Mesenchymal stem cell (in vitro differentiated cells and primary cell): ENCODE measurements around the gene MELK.
A peak's percentile ranks its signal among the peaks of the same experiment; 100 is the strongest.

Experiments
- DNase-seq: peaks from one replicate; pipeline ENCODE4 v3.0.0-alpha.2; 2013
- H2AFZ ChIP-seq: one replicate; pipeline ENCODE4 v1.6.1; 2013; ENCODE audit warnings: low read depth, mild to moderate bottlenecking, control low read depth, inconsistent platforms, low read length, moderate library complexity
- H2AK5ac ChIP-seq: 2 replicates; pipeline ENCODE4 v1.6.1; 2013; ENCODE audit warnings: low read length, moderate library complexity, mild to moderate bottlenecking, inconsistent platforms; ENCODE audit not compliant: severe bottlenecking
- H2BK120ac ChIP-seq: one replicate; pipeline ENCODE4 v1.6.1; 2013; ENCODE audit warnings: low read depth, mild to moderate bottlenecking, inconsistent platforms, low read length, moderate library complexity
- H2BK12ac ChIP-seq, 2 experiments: one replicate each; pipeline ENCODE4 v1.6.1; 2013; ENCODE audit warnings: inconsistent platforms in 2 of 2, low read length in 2 of 2, mild to moderate bottlenecking in 2 of 2, moderate library complexity in 2 of 2, control low read depth in 1 of 2
- H2BK15ac ChIP-seq: one replicate; pipeline ENCODE4 v1.6.1; 2013; ENCODE audit warnings: mild to moderate bottlenecking, low read depth, inconsistent platforms; ENCODE audit not compliant: poor library complexity, severe bottlenecking
- H2BK5ac ChIP-seq: 2 replicates; pipeline ENCODE4 v1.6.1; 2013; ENCODE audit warnings: low read depth, mild to moderate bottlenecking, low read length, control low read depth, inconsistent platforms; ENCODE audit not compliant: poor library complexity, severe bottlenecking
- H3K14ac ChIP-seq, 2 experiments: one replicate each; pipeline ENCODE4 v1.6.1; 2013; ENCODE audit warnings: inconsistent platforms in 2 of 2, low read length in 2 of 2, control low read depth in 1 of 2, mild to moderate bottlenecking in 1 of 2, moderate library complexity in 1 of 2
- H3K18ac ChIP-seq, 2 experiments: one replicate each; pipeline ENCODE4 v1.6.1; 2013; ENCODE audit warnings: inconsistent platforms in 2 of 2, low read length in 2 of 2, control low read depth in 1 of 2, low read depth in 1 of 2, mild to moderate bottlenecking in 1 of 2
- H3K23ac ChIP-seq, 2 experiments: one replicate each; pipeline ENCODE4 v1.6.1; 2013; ENCODE audit warnings: inconsistent platforms in 2 of 2, low read length in 2 of 2, mild to moderate bottlenecking in 2 of 2, moderate library complexity in 2 of 2, control low read depth in 1 of 2
- H3K27ac ChIP-seq: 2 replicates; pipeline ENCODE4 v1.5.1; 2013; ENCODE audit warnings: mild to moderate bottlenecking, moderate library complexity, low read length, control low read depth, inconsistent platforms; ENCODE audit not compliant: poor library complexity, severe bottlenecking
- H3K27me3 ChIP-seq, 2 experiments: 2 replicates each; pipeline versions ENCODE4 v1.6.1 to v1.7.0; 2013; ENCODE audit warnings: low read length in 2 of 2, mild to moderate bottlenecking in 2 of 2, moderate library complexity in 2 of 2, control low read depth in 1 of 2, inconsistent platforms in 1 of 2; ENCODE audit not compliant: control insufficient read depth in 1 of 2, insufficient read depth in 1 of 2
- H3K36me3 ChIP-seq, 2 experiments: 2 replicates each; pipeline versions ENCODE4 v1.6.1 to v1.7.0; 2013; ENCODE audit warnings: low read length in 2 of 2, control low read depth in 1 of 2, inconsistent platforms in 1 of 2, low read depth in 1 of 2, mild to moderate bottlenecking in 1 of 2; ENCODE audit not compliant: insufficient read depth in 2 of 2, control insufficient read depth in 1 of 2
- H3K4ac ChIP-seq, 2 experiments: one replicate each; pipeline ENCODE4 v1.6.1; 2013; ENCODE audit warnings: inconsistent platforms in 2 of 2, low read length in 2 of 2, mild to moderate bottlenecking in 2 of 2, moderate library complexity in 2 of 2, control low read depth in 1 of 2, low read depth in 1 of 2
- H3K4me1 ChIP-seq: 2 replicates; pipeline ENCODE4 v1.6.1; 2013; ENCODE audit warnings: low read depth, low read length, control low read depth; ENCODE audit not compliant: control insufficient read depth, insufficient read depth
- H3K4me2 ChIP-seq: 2 replicates; pipeline ENCODE4 v1.6.1; 2013; ENCODE audit warnings: low read length, mild to moderate bottlenecking, inconsistent platforms; ENCODE audit not compliant: poor library complexity, severe bottlenecking
- H3K4me3 ChIP-seq, 2 experiments: 2 replicates each; pipeline versions ENCODE4 v1.5.1 to v1.7.0; 2013; ENCODE audit warnings: low read length in 2 of 2, mild to moderate bottlenecking in 2 of 2, control low read depth in 1 of 2, low read depth in 1 of 2; ENCODE audit not compliant: insufficient read depth in 1 of 2
- H3K79me1 ChIP-seq: replicated peaks from 2 replicates; pipeline ENCODE4 v1.6.1; 2013; ENCODE audit warnings: mild to moderate bottlenecking, control low read depth, low read length, inconsistent platforms; ENCODE audit not compliant: poor library complexity, severe bottlenecking
- H3K9ac ChIP-seq: 2 replicates; pipeline ENCODE4 v1.7.0; 2013; ENCODE audit warnings: mild to moderate bottlenecking, low read length, moderate library complexity
- H3K9me3 ChIP-seq: 2 replicates; pipeline ENCODE4 v1.7.0; 2013; ENCODE audit warnings: mild to moderate bottlenecking, low read length; ENCODE audit not compliant: control insufficient read depth
- H4K8ac ChIP-seq: one replicate; pipeline ENCODE4 v1.6.1; 2013; ENCODE audit warnings: inconsistent platforms, mild to moderate bottlenecking, low read length, moderate library complexity
- H4K91ac ChIP-seq: one replicate; pipeline ENCODE4 v1.6.1; 2013; ENCODE audit warnings: mild to moderate bottlenecking, low read length, inconsistent platforms
- WGBS: methylation state at CpG from one replicate; pipeline ENCODE4 v1.1.7; 2013; ENCODE audit warnings: mixed read lengths; 5-methylcytosine and 5-hydroxymethylcytosine counted together

MELK gene

DNA sequence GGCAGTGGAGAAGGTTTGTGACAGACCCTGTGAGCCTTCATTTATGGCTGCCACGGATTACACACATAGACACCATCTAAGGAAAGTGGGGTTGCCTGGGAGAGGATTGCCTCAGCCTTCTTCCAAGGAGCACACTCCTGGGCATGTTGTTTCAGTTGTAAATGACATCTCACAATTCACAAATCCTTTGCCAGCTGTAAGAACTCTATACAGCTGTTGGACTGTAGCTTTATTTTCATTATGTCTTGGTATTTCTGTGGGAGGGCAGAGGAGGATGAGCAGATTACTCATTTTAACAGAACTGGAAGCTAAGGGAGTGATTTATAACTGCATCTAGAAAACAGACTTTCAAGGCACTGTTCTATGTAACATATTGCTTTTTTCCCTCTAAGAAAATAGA, 25.6 kb downstream of the MELK start:
- H3K27me3 ChIP-seq: no peaks in the 10 kb centered on the region
- H2BK5ac ChIP-seq: no peak overlapping the region
- H3K79me1 ChIP-seq: peaks cover 19% of the 10 kb centered on the region
- H3K9me3 ChIP-seq: no peaks in the 10 kb centered on the region
- no peak overlapping the region for H3K18ac ChIP-seq
- H3K4me2 ChIP-seq: no peak overlapping the region
- no peak overlapping the region for H4K91ac ChIP-seq
- H4K8ac ChIP-seq: no peak overlapping the region
- H3K4me3 ChIP-seq: no peak overlapping the region
- H3K4ac ChIP-seq: no peak overlapping the region
- peaks cover 0 to 2% of the 10 kb centered on the region in 2 experiments for H3K36me3 ChIP-seq
- peaks cover under 1% of the 10 kb centered on the region for H3K4me1 ChIP-seq
- H3K9ac ChIP-seq: peak overlapping the region; percentile 1
- DNase-seq: peak; percentile 14
- no peak overlapping the region for H3K27ac ChIP-seq
- no peak overlapping the region for H2AFZ ChIP-seq
- H3K14ac ChIP-seq: no peak overlapping the region
- 91% methylated on average over 1 of the region's 1 CpG for WGBS
- no peak overlapping the region for H3K23ac ChIP-seq
- no peak overlapping the region for H2AK5ac ChIP-seq
- no peak overlapping the region for H2BK15ac ChIP-seq
- H2BK120ac ChIP-seq: no peak overlapping the region
- H2BK12ac ChIP-seq: no peak overlapping the region

DNA sequence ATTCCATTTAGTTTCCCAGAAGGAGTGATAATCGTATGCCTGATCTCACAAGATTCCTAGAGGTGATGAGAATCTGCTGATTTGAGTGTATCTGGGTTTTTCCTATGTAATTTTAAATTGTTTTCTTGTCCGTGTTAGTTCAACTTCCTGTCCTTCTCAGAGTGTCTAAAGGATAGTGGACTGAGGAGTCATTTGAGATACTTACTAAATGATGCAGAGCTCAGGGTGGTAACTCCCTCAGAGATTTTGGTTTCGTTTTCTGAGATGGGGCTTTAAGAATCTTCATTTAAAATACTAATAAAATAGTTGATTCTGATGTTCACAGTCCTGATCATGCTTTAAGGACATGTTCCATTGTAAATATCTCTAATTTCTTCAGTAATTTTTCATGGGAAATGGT, 30.3 kb downstream of the MELK start:
- Histone ChIP-seq H3K4me1 (peaks cover 2% of the 10 kb centered on the region), H4K8ac (peak overlapping the region; percentile 84), H3K36me3 (peaks cover 2 to 8% of the 10 kb centered on the region in 2 experiments), H2BK120ac (no peak overlapping the region), H2BK15ac (no peak overlapping the region), H2BK12ac (no peak overlapping the region), H3K18ac (no peak overlapping the region), H3K4me2 (no peak overlapping the region), H3K23ac (no peak overlapping the region), H2AK5ac (no peak overlapping the region), H3K27ac (no peak overlapping the region), H2BK5ac (no peak overlapping the region), H3K9me3 (no peaks in the 10 kb centered on the region), H3K27me3 (no peaks in the 10 kb centered on the region), H3K4ac (no peak overlapping the region), H3K79me1 (peaks cover 11% of the 10 kb centered on the region), H2AFZ (no peak overlapping the region), H3K4me3 (peak overlapping the region in 1 of 2 experiments; percentile 54), H3K14ac (no peak overlapping the region), H3K9ac (peak overlapping the region; percentile 85), H4K91ac (no peak overlapping the region)
- WGBS: 75% methylated on average over 2 of the region's 3 CpGs
- DNase-seq: peak; percentile 60

GRCh38 chr9:36609306-36609705, 36.6 kb downstream of the MELK start:
- no peak overlapping the region for H3K18ac ChIP-seq
- no peak overlapping the region for H3K23ac ChIP-seq
- H4K8ac ChIP-seq: no peak overlapping the region
- H2BK5ac ChIP-seq: no peak overlapping the region
- no peak overlapping the region for H3K4me2 ChIP-seq
- no peak overlapping the region for H2BK12ac ChIP-seq
- peaks cover 16% of the 10 kb centered on the region for H3K79me1 ChIP-seq
- H3K9ac ChIP-seq: no peak overlapping the region
- no peak overlapping the region for H3K4me3 ChIP-seq
- H2BK15ac ChIP-seq: no peak overlapping the region
- no peak overlapping the region for H2BK120ac ChIP-seq
- peaks cover 5 to 12% of the 10 kb centered on the region in 2 experiments for H3K36me3 ChIP-seq
- no peak overlapping the region for H4K91ac ChIP-seq
- peaks cover 2% of the 10 kb centered on the region for H3K4me1 ChIP-seq
- no peak overlapping the region for H2AFZ ChIP-seq
- no peaks in the 10 kb centered on the region for H3K27me3 ChIP-seq
- H2AK5ac ChIP-seq: no peak overlapping the region
- no peak overlapping the region for H3K14ac ChIP-seq
- H3K9me3 ChIP-seq: no peaks in the 10 kb centered on the region
- WGBS: 100% methylated on average over 1 of the region's 2 CpGs
- no peak for DNase-seq
- H3K4ac ChIP-seq: no peak overlapping the region
- no peak overlapping the region for H3K27ac ChIP-seq

GRCh38 chr9:36622121-36622520, 49.4 kb downstream of the MELK start:
- Histone ChIP-seq H3K27me3 (no peaks in the 10 kb centered on the region), H3K4ac (no peak overlapping the region), H2BK12ac (no peak overlapping the region), H2AK5ac (no peak overlapping the region), H3K14ac (no peak overlapping the region), H3K9ac (no peak overlapping the region), H3K79me1 (peaks cover 16% of the 10 kb centered on the region), H2BK15ac (no peak overlapping the region), H3K18ac (no peak overlapping the region), H4K8ac (no peak overlapping the region), H2BK120ac (no peak overlapping the region), H3K4me3 (no peak overlapping the region), H3K27ac (no peak overlapping the region), H2AFZ (no peak overlapping the region), H4K91ac (no peak overlapping the region), H3K9me3 (no peaks in the 10 kb centered on the region), H3K36me3 (no peaks in the 10 kb centered on the region), H3K23ac (no peak overlapping the region), H3K4me1 (peaks cover 5% of the 10 kb centered on the region), H2BK5ac (no peak overlapping the region), H3K4me2 (no peak overlapping the region)
- DNase-seq: no peak
- WGBS: 100% methylated on average over 5 of the region's 6 CpGs
